GM12878 (cell line): Measurements from ENCODE around the gene MLN. TPM values are rescaled to one million over a fixed set of nuclear protein-coding genes. Genes with fewer than 3 reads are reported as not detected.

Source experiments
- ATAC-seq: fragments of 200-7000 bp; cut with Tn5 transposase; 3 replicates; pipeline ENCODE4 v1.9.1; 2020; ENCODE audit warnings: mild to moderate bottlenecking, moderate library complexity
- BruUV-seq: library from RNA; stranded (reverse); fragments of 400-500 nt; replicated peaks from 2 replicates; lab custom pipeline; 2021; lab: Mats Ljungman, UMichigan
- CTCF ChIA-PET: fragments of 300-600 bp; sonication (Branson Sonifier 250); formaldehyde crosslinking; extraction: SDS; loops from one replicate; lab custom pipeline; 2021; ENCODE audit warnings: inconsistent platforms; lab: Yijun Ruan, JAX
- POLR2A ChIA-PET: fragments of 350-600 bp; formaldehyde crosslinking; extraction: SDS; loops from one replicate; lab custom pipeline; 2021; ENCODE audit warnings: inconsistent platforms; lab: Charles Lee
- RAD21 ChIA-PET: fragments of 300-600 bp; sonication (Branson Sonifier 250); formaldehyde crosslinking; loops from one replicate; lab custom pipeline; 2023; ENCODE audit warnings: antibody characterized with exemption; ENCODE audit not compliant: unreplicated experiment; lab: Charles Lee
- SMC1A ChIA-PET: fragments of 300-600 bp; sonication (Branson Sonifier 250); formaldehyde crosslinking; loops from one replicate; lab custom pipeline; 2023; ENCODE audit not compliant: unreplicated experiment, uncharacterized antibody; lab: Charles Lee
- DNase-seq: peaks from one replicate; pipeline ENCODE4 v3.0.0-alpha.2; 2011; ENCODE audit warnings: low read depth, low spot score
- FAIRE-seq: peaks from 3 replicates; lab custom pipeline; 2011; peaks lifted over from hg19 to GRCh38; lab: Jason Lieb, UNC
- H2AFZ ChIP-seq: 2 replicates; pipeline ENCODE4 v1.6.0; 2011; ENCODE audit warnings: low read depth, low read length, control low read depth; ENCODE audit not compliant: control insufficient read depth
- H3K27ac ChIP-seq: 2 replicates; pipeline ENCODE4 v1.5.1; 2011; ENCODE audit warnings: control low read depth; ENCODE audit not compliant: control insufficient read depth, insufficient read depth
- H3K27me3 ChIP-seq, 2 experiments: replicated peaks in 1 of 2; 2 replicates each; pipeline versions ENCODE4 v1.6.0 to v1.6.1; 2011; ENCODE audit warnings: low read length in 1 of 2; ENCODE audit not compliant: control insufficient read depth in 2 of 2, insufficient read depth in 2 of 2
- H3K36me3 ChIP-seq, 2 experiments: 2 replicates each; pipeline ENCODE4 v1.5.1; 2011; ENCODE audit warnings: low read length in 1 of 2; ENCODE audit not compliant: control insufficient read depth in 2 of 2, insufficient read depth in 2 of 2
- H3K4me1 ChIP-seq: 2 replicates; pipeline ENCODE4 v1.6.1; 2011; ENCODE audit warnings: mild to moderate bottlenecking, low read length, moderate library complexity, mixed read lengths; ENCODE audit not compliant: control insufficient read depth, insufficient read depth
- H3K4me2 ChIP-seq: 2 replicates; pipeline ENCODE4 v1.6.0; 2011; ENCODE audit warnings: control low read depth; ENCODE audit not compliant: control insufficient read depth, insufficient read depth
- H3K4me3 ChIP-seq: fragments of 200-600 bp; sonication (generic); 2 replicates; pipeline ENCODE4 v1.5.1; 2016
- H3K79me2 ChIP-seq: 2 replicates; pipeline ENCODE4 v1.6.0; 2011; ENCODE audit warnings: low read length; ENCODE audit not compliant: control insufficient read depth, insufficient read depth
- H3K9ac ChIP-seq: 2 replicates; pipeline ENCODE4 v1.8.0; 2011; ENCODE audit warnings: low read length, control low read depth, mixed read lengths; ENCODE audit not compliant: control insufficient read depth, insufficient read depth
- H3K9me3 ChIP-seq: replicated peaks from 3 replicates; pipeline ENCODE4 v1.5.1; 2011; ENCODE audit warnings: mild to moderate bottlenecking, low read length; ENCODE audit not compliant: control insufficient read depth, insufficient read depth
- H4K20me1 ChIP-seq: 2 replicates; pipeline ENCODE4 v1.6.0; 2011; ENCODE audit not compliant: control insufficient read depth, insufficient read depth
- BHLHE40 ChIP-seq, 2 experiments: fragments of 450-650 bp in 1 of 2; IDR thresholded peaks; 2 replicates each; pipeline ENCODE4 v1.6.1; 2011 to 2017; ENCODE audit warnings: low read depth in 2 of 2, borderline replicate concordance in 1 of 2, improper control_type of control experiment in 1 of 2, low read length in 1 of 2, mild to moderate bottlenecking in 1 of 2
- BMI1 ChIP-seq: fragments of 450-650 bp; IDR thresholded peaks from 2 replicates; pipeline ENCODE4 v1.6.1; 2016; ENCODE audit warnings: mild to moderate bottlenecking, moderate library complexity, borderline replicate concordance
- CBX3 ChIP-seq: fragments of 200-600 bp; sonication (generic); IDR thresholded peaks from 2 replicates; pipeline ENCODE4 v1.6.1; 2016; ENCODE audit warnings: low read depth, borderline replicate concordance
- EP300 ChIP-seq, 2 experiments: fragments of 150-350 bp in 1 of 2; IDR thresholded peaks; 2 replicates each; pipeline ENCODE4 v1.6.1; 2011 to 2012; ENCODE audit warnings: low read depth in 2 of 2, low read length in 2 of 2, borderline replicate concordance in 1 of 2, improper control_type of control experiment in 1 of 2, inconsistent platforms in 1 of 2; ENCODE audit not compliant: control insufficient read depth in 1 of 2
- EZH2 ChIP-seq: IDR thresholded peaks from 2 replicates; pipeline ENCODE4 v1.6.1; 2012; ENCODE audit warnings: low read depth, mild to moderate bottlenecking, control low read depth, inconsistent platforms, low read length, borderline replicate concordance; ENCODE audit not compliant: control insufficient read depth
- FOXK2 ChIP-seq: fragments of 450-650 bp; IDR thresholded peaks from 2 replicates; pipeline ENCODE4 v1.6.1; 2017; ENCODE audit warnings: mild to moderate bottlenecking, moderate library complexity
- LARP7 ChIP-seq: fragments of 450-650 bp; IDR thresholded peaks from 2 replicates; pipeline ENCODE4 v1.6.1; 2017; ENCODE audit warnings: mild to moderate bottlenecking
- MYC ChIP-seq: IDR thresholded peaks from 2 replicates; pipeline ENCODE4 v1.6.1; 2011; ENCODE audit warnings: mild to moderate bottlenecking, low read length, moderate library complexity, inconsistent platforms; ENCODE audit not compliant: insufficient read depth, insufficient replicate concordance, insufficient read length, severe bottlenecking
- NBN ChIP-seq: fragments of 450-650 bp; IDR thresholded peaks from 2 replicates; pipeline ENCODE4 v1.6.1; 2016
- NRF1 ChIP-seq: conservative IDR thresholded peaks from 2 replicates; pipeline ENCODE4 v1.6.1; 2011; ENCODE audit warnings: mild to moderate bottlenecking, low read depth, low read length, improper control_type of control experiment
- PAX8 ChIP-seq: fragments of 450-650 bp; IDR thresholded peaks from 2 replicates; pipeline ENCODE4 v1.6.1; 2017; ENCODE audit warnings: mild to moderate bottlenecking, moderate library complexity
- ZBED1 ChIP-seq: IDR thresholded peaks from 2 replicates; pipeline ENCODE4 v1.6.1; 2016; ENCODE audit warnings: borderline replicate concordance
- ZNF622 ChIP-seq: fragments of 450-650 bp; IDR thresholded peaks from 2 replicates; pipeline ENCODE4 v1.6.1; 2017; ENCODE audit warnings: mild to moderate bottlenecking, inconsistent platforms
- WGBS: methylation state at CpG from one replicate; pipeline ENCODE4 v1.1.6; 2016; ENCODE audit warnings: low lambda C conversion rate; ENCODE audit not compliant: insufficient replicate concordance, insufficient coverage; ENCODE audit errors: missing lambda C conversion rate; 5-methylcytosine and 5-hydroxymethylcytosine counted together
- in situ Hi-C: fragments of 300-500 bp; cut with MboI; formaldehyde crosslinking; loops from 9 replicates; pipeline ENCODE4 v1.14.3; 2018; ENCODE audit warnings: mixed read lengths
- intact Hi-C: fragments of 100-400 bp; cut with micrococcal nuclease; formaldehyde crosslinking; loops from one replicate; pipeline ENCODE4 v1.14.2; 2022; ENCODE audit not compliant: unreplicated experiment
- polyA plus RNA-seq, 11 experiments: library from polyadenylated mRNA; depleted of rRNA in 4 of 11; unstranded in 6 of 11; stranded (reverse) in 5 of 11; fragments of >200 nt; fragmentation: Nextera tagmentation in 4 of 11; fragmentation: Illumina TruSeq in 1 of 11; extraction: Ambion mirVana in 4 of 11; extraction: Trizol in 1 of 11; gene quantifications; 1 replicate in 1 of 11; 2 replicates in 10 of 11; pipeline versions ENCODE4 v1.2.1 to v1.2.3, GENCODE V29; 2011 to 2016; ENCODE audit warnings: inconsistent platforms in 2 of 11, missing spikeins in 2 of 11, low read depth in 1 of 11
- total RNA-seq, 4 experiments: library from RNA; depleted of rRNA in 3 of 4; stranded (reverse); fragments of >200 nt in 3 of 4; fragmentation: Illumina TruSeq in 1 of 4; extraction: Trizol in 1 of 4; gene quantifications; 2 replicates each; pipeline versions ENCODE4 v1.2.1 to v1.2.3, GENCODE V29; 2013 to 2021
- TF ChIP-seq, protein P1 (sequence below): fragments of 450-650 bp; conservative IDR thresholded peaks from 2 replicates; pipeline ENCODE4 v1.6.1; 2017; ENCODE audit warnings: mild to moderate bottlenecking, moderate library complexity
- TF ChIP-seq, protein P2 (sequence below): IDR thresholded peaks from 2 replicates; pipeline ENCODE4 v1.6.1; 2012; ENCODE audit warnings: low read length, inconsistent platforms
- TF ChIP-seq, protein P3 (sequence below): fragments of 150-350 bp; IDR thresholded peaks from 2 replicates; pipeline ENCODE4 v1.6.1; 2016; ENCODE audit warnings: low read depth, low read length

The MLN gene
- total and polyA plus RNA-seq, 10 of the 15 experiments (the other 5 are each of a cell fraction or from before 2014, with no cell fraction given), result not detected

DNA sequence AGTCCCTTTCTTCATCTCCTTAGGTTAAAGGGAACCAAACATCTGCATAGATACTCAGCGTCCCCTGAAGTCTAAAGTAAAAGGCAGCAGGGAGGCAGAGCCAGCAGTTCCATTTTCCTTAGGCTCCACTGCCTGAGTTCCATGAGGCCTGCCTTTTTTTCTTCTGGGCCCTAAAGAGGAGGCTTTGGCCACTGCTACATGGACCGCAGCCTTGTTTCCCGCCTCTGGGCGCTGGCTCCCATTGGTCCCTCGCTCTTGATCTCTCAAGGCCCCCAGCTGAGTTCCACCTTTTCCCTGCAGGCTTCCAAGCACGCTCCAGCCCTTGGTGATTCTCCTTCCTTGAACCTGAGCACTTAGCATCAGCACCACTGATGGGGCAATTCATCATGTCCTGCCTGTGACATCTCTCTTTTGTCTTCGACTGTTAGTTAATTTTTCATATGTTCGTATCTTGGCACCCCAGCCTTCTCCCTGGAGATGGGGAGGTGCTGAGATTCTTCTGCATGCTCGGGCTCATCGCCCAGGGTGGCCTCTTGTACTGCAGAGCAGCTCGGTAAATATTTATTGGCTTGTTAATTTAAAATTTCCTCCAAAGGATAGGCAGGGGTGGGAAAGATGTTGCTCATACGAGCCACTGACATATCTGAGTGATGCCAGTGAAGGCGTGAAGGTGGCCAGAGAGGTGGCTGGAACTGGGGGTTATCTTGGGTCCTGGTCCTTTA is 3.4 kb downstream of the MLN start:
- H3K36me3 ChIP-seq, result no peaks in the 10 kb centered on the region
- CTCF ChIA-PET, result no interaction called here
- SMC1A ChIA-PET, result interaction anchor here (0.7 kb wide), 1 partner anchor 40 kb away, joined by 3 read pairs; no protein-coding TSS in a partner anchor
- no peaks in the 10 kb centered on the region for H3K79me2 ChIP-seq
- intact Hi-C loops (no loop called here), in situ Hi-C loops (no loop called here)
- H3K4me2 ChIP-seq, result no peak overlapping the region
- no peaks in the 10 kb centered on the region for H3K4me1 ChIP-seq
- no TSS peak for BruUV-seq
- FAIRE-seq, result no peak
- WGBS, result 26% methylated on average over 13 of the region's 13 CpGs
- no peak overlapping the region for H3K9ac ChIP-seq
- no peak overlapping the region for H2AFZ ChIP-seq
- no peak overlapping the region for H3K27ac ChIP-seq
- RAD21 ChIA-PET, result no interaction called here
- TF ChIP-seq MYC, result no peak
- TF ChIP-seq, protein P1, sequence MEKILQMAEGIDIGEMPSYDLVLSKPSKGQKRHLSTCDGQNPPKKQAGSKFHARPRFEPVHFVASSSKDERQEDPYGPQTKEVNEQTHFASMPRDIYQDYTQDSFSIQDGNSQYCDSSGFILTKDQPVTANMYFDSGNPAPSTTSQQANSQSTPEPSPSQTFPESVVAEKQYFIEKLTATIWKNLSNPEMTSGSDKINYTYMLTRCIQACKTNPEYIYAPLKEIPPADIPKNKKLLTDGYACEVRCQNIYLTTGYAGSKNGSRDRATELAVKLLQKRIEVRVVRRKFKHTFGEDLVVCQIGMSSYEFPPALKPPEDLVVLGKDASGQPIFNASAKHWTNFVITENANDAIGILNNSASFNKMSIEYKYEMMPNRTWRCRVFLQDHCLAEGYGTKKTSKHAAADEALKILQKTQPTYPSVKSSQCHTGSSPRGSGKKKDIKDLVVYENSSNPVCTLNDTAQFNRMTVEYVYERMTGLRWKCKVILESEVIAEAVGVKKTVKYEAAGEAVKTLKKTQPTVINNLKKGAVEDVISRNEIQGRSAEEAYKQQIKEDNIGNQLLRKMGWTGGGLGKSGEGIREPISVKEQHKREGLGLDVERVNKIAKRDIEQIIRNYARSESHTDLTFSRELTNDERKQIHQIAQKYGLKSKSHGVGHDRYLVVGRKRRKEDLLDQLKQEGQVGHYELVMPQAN, result no peak
- no peak for TF ChIP-seq FOXK2
- TF ChIP-seq, protein P2, sequence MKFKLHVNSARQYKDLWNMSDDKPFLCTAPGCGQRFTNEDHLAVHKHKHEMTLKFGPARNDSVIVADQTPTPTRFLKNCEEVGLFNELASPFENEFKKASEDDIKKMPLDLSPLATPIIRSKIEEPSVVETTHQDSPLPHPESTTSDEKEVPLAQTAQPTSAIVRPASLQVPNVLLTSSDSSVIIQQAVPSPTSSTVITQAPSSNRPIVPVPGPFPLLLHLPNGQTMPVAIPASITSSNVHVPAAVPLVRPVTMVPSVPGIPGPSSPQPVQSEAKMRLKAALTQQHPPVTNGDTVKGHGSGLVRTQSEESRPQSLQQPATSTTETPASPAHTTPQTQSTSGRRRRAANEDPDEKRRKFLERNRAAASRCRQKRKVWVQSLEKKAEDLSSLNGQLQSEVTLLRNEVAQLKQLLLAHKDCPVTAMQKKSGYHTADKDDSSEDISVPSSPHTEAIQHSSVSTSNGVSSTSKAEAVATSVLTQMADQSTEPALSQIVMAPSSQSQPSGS, result no peak
- TF ChIP-seq NBN, result no peak
- TF ChIP-seq LARP7, result no peak
- no peak for TF ChIP-seq PAX8
- TF ChIP-seq CBX3, result no peak
- TF ChIP-seq EP300 (IDR thresholded peaks at IDR 0.05; ENCODE audit: borderline replicate concordance in 1 of 2, control insufficient read depth in 1 of 2, low read depth in 2 of 2, low read length in 2 of 2), result no peak
- no peak for TF ChIP-seq EZH2
- TF ChIP-seq, protein P3, sequence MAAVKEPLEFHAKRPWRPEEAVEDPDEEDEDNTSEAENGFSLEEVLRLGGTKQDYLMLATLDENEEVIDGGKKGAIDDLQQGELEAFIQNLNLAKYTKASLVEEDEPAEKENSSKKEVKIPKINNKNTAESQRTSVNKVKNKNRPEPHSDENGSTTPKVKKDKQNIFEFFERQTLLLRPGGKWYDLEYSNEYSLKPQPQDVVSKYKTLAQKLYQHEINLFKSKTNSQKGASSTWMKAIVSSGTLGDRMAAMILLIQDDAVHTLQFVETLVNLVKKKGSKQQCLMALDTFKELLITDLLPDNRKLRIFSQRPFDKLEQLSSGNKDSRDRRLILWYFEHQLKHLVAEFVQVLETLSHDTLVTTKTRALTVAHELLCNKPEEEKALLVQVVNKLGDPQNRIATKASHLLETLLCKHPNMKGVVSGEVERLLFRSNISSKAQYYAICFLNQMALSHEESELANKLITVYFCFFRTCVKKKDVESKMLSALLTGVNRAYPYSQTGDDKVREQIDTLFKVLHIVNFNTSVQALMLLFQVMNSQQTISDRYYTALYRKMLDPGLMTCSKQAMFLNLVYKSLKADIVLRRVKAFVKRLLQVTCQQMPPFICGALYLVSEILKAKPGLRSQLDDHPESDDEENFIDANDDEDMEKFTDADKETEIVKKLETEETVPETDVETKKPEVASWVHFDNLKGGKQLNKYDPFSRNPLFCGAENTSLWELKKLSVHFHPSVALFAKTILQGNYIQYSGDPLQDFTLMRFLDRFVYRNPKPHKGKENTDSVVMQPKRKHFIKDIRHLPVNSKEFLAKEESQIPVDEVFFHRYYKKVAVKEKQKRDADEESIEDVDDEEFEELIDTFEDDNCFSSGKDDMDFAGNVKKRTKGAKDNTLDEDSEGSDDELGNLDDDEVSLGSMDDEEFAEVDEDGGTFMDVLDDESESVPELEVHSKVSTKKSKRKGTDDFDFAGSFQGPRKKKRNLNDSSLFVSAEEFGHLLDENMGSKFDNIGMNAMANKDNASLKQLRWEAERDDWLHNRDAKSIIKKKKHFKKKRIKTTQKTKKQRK, result no peak
- TF ChIP-seq NRF1, result no peak
- TF ChIP-seq ZNF622, result no peak
- no peak for TF ChIP-seq BHLHE40 (IDR thresholded peaks at IDR 0.05; ENCODE audit: borderline replicate concordance in 1 of 2, low read depth in 2 of 2, low read length in 1 of 2)
- no peak for TF ChIP-seq ZBED1
- no peak for TF ChIP-seq BMI1
- TF ChIP-seq, all 136 proteins: peak for 0
- H3K9me3 ChIP-seq, result no peaks in the 10 kb centered on the region
- H4K20me1 ChIP-seq, result no peaks in the 10 kb centered on the region
- no peak overlapping the region for H3K4me3 ChIP-seq
- no peak for DNase-seq
- no peak for ATAC-seq
- POLR2A ChIA-PET, result no interaction called here
- H3K27me3 ChIP-seq, result peaks cover 0 to 6% of the 10 kb centered on the region in 2 experiments
